Prostate gland (tissue), 2 donors: Measurements from ENCODE around the gene CAPRIN2. TPM values are rescaled to one million over a fixed set of nuclear protein-coding genes. Genes with fewer than 3 reads are reported as not detected.

Source experiments
- DNase-seq: peaks from one replicate; pipeline ENCODE4 v3.0.0-alpha.2; 2019; ENCODE audit warnings: low spot score
- H3K27ac ChIP-seq, 2 donors: fragments of 200-600 bp; sonication (generic); 2 replicates each; pipeline ENCODE4 v1.5.1; 2017 to 2019
- H3K27me3 ChIP-seq: fragments of 200-600 bp; sonication (generic); replicated peaks from 2 replicates; pipeline ENCODE4 v1.5.1; 2019; ENCODE audit not compliant: insufficient read depth
- H3K36me3 ChIP-seq, 2 donors: fragments of 200-600 bp; sonication (generic); 1 replicate in 1 of 2; 2 replicates in 1 of 2; pipeline versions ENCODE4 v1.5.1 to v1.8.1; 2017 to 2019
- H3K4me1 ChIP-seq: fragments of 200-600 bp; sonication (generic); replicated peaks from 2 replicates; pipeline ENCODE4 v1.5.1; 2019
- H3K4me3 ChIP-seq, 2 donors: fragments of 200-600 bp; sonication (generic); 2 replicates each; pipeline ENCODE4 v1.5.1; 2017 to 2019
- H3K9me3 ChIP-seq: fragments of 200-600 bp; sonication (generic); 2 replicates; pipeline ENCODE4 v1.5.1; 2017
- CTCF ChIP-seq, 4 experiments: fragments of 200-600 bp in 2 of 4; fragments of 450-650 bp in 2 of 4; sonication (generic) in 2 of 4; IDR thresholded peaks; 1 replicate in 3 of 4; 2 replicates in 1 of 4; pipeline ENCODE4 v1.5.1; 2016 to 2019; ENCODE audit warnings: antibody characterized with exemption in 4 of 4, mild to moderate bottlenecking in 2 of 4, moderate library complexity in 2 of 4
- POLR2A ChIP-seq: fragments of 450-650 bp; IDR thresholded peaks from one replicate; pipeline ENCODE4 v1.6.1; 2016; ENCODE audit warnings: antibody characterized with exemption, mild to moderate bottlenecking
- POLR2AphosphoS5 ChIP-seq: sonication (generic); formaldehyde crosslinking; IDR thresholded peaks from one replicate; pipeline ENCODE4 v1.6.1; 2017; ENCODE audit warnings: antibody characterized with exemption
- WGBS: methylation state at CpG from one replicate; pipeline ENCODE4 v1.1.5; 2018; 5-methylcytosine and 5-hydroxymethylcytosine counted together
- intact Hi-C: fragments of 100-400 bp; cut with DNase I; formaldehyde crosslinking; loops from one replicate; pipeline ENCODE4 v1.14.2; 2022
- total RNA-seq, 2 donors: library from RNA; depleted of rRNA; stranded (reverse); fragments of >200 nt; gene quantifications; one replicate each; pipeline ENCODE4 v1.1.0, GENCODE V29; 2016

The CAPRIN2 gene
- total RNA-seq, 2 donors from 2014 or later: 20.4 to 40.0 TPM

- Histone ChIP-seq H3K4me3 (peak overlapping the region; percentile 76 to 93), H3K4me1 (peaks cover 5% of the 10 kb centered on the region), H3K27me3 (no peaks in the 10 kb centered on the region), H3K9me3 (no peaks in the 10 kb centered on the region), H3K27ac (peak overlapping the region; percentile 86), H3K36me3 (no peaks in the 10 kb centered on the region)
- DNase-seq: no peak
- WGBS: 12% methylated on average over 7 of the region's 7 CpGs
- TF ChIP-seq CTCF (IDR thresholded peaks at IDR 0.05): no peak
- no peak for TF ChIP-seq POLR2AphosphoS5
- TF ChIP-seq POLR2A: no peak
- intact Hi-C loops: loop anchor here (5.0 kb wide), 1 partner anchor 42 kb away; no protein-coding TSS in a partner anchor
These were observed 628 bp upstream of the CAPRIN2 start for GRCh38 chr12:30755395-30755762.

- H3K27ac ChIP-seq: peak overlapping the region; percentile 74 to 86
- under 1% methylated on average over 27 of the region's 40 CpGs for WGBS
- H3K4me3 ChIP-seq: peak overlapping the region; percentile 76 to 93
- DNase-seq: no peak
- H3K36me3 ChIP-seq: no peaks in the 10 kb centered on the region
- peaks cover 5% of the 10 kb centered on the region for H3K4me1 ChIP-seq
- H3K27me3 ChIP-seq: no peaks in the 10 kb centered on the region
- intact Hi-C loops: loop anchor here (5.0 kb wide), 1 partner anchor 57 kb away; the partner anchor contains the start of gene IPO8
- no peak for TF ChIP-seq CTCF (IDR thresholded peaks at IDR 0.05)
- no peak for TF ChIP-seq POLR2AphosphoS5
- no peaks in the 10 kb centered on the region for H3K9me3 ChIP-seq
These were observed 385 bp downstream of the CAPRIN2 start for GRCh38 chr12:30754383-30754749.

GRCh38 chr12:30753751-30754382 is 884 bp downstream of the CAPRIN2 start:
- no peaks in the 10 kb centered on the region for H3K36me3 ChIP-seq
- H3K9me3 ChIP-seq: no peaks in the 10 kb centered on the region
- intact Hi-C loops: loop anchor here (5.0 kb wide), 1 partner anchor 57 kb away; the partner anchor contains the start of gene IPO8
- H3K27ac ChIP-seq: peak overlapping the region; percentile 74 to 86
- no peaks in the 10 kb centered on the region for H3K27me3 ChIP-seq
- H3K4me3 ChIP-seq: peak overlapping the region; percentile 76 to 93
- TF ChIP-seq CTCF (IDR thresholded peaks at IDR 0.05) (no peak), POLR2A (no peak), POLR2AphosphoS5 (no peak)
- DNase-seq: no peak
- H3K4me1 ChIP-seq: peaks cover 5% of the 10 kb centered on the region
- 11% methylated on average over 18 of the region's 18 CpGs for WGBS

- no peak overlapping the region for H3K4me3 ChIP-seq
- TF ChIP-seq POLR2A (no peak), CTCF (IDR thresholded peaks at IDR 0.05) (no peak), POLR2AphosphoS5 (no peak)
- no peak for DNase-seq
- peaks cover 5% of the 10 kb centered on the region for H3K4me1 ChIP-seq
- no peak overlapping the region for H3K27ac ChIP-seq
- no peaks in the 10 kb centered on the region for H3K27me3 ChIP-seq
- WGBS: 71% methylated on average over 3 of the region's 3 CpGs
- intact Hi-C loops: loop anchor here (5.0 kb wide), 1 partner anchor 56 kb away; the partner anchor contains the start of gene IPO8
- H3K36me3 ChIP-seq: no peaks in the 10 kb centered on the region
- no peaks in the 10 kb centered on the region for H3K9me3 ChIP-seq
These were observed 1.5 kb downstream of the CAPRIN2 start for GRCh38 chr12:30753233-30753632.

- peaks cover 5% of the 10 kb centered on the region for H3K4me1 ChIP-seq
- intact Hi-C loops: loop anchor here (5.0 kb wide), 1 partner anchor 55 kb away; the partner anchor contains the start of gene IPO8
These were observed 2.5 kb downstream of the CAPRIN2 start for GRCh38 chr12:30752255-30752654.

More at GRCh38 chr12:30752255-30752654, 2.5 kb downstream of the CAPRIN2 start:
- TF ChIP-seq CTCF (IDR thresholded peaks at IDR 0.05) (no peak), POLR2A (no peak), POLR2AphosphoS5 (no peak)
- WGBS: 75% methylated on average over 3 of the region's 3 CpGs
- H3K4me3 ChIP-seq: no peak overlapping the region
- H3K9me3 ChIP-seq: no peaks in the 10 kb centered on the region
- no peak overlapping the region for H3K27ac ChIP-seq
- no peaks in the 10 kb centered on the region for H3K27me3 ChIP-seq
- H3K36me3 ChIP-seq: no peaks in the 10 kb centered on the region
- DNase-seq: no peak
